ENCODE results near the gene MARCHF10.

DNA sequence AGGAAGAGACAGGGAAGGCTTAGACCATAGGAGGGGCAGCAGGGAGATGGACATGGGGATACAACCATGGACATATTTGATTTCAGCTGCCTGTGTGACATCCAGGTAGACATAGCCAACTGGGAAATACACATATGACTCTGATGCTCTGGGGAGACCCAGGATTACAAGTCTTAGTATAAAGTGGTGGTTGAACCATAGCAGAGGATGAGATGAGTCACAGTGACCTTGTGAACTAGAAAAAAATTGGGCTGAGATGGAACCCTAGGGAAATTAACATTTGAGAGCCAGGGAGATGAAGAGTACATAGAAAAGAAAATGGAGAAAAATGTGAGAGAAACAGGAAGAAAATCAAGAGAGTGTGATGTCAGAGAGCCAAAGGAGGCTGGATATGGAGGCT lies 10.2 kb downstream of the MARCHF10 start:
- TF ChIP-seq EP300 (IDR thresholded peaks at IDR 0.05), result no peak
- TF ChIP-seq, protein P1, sequence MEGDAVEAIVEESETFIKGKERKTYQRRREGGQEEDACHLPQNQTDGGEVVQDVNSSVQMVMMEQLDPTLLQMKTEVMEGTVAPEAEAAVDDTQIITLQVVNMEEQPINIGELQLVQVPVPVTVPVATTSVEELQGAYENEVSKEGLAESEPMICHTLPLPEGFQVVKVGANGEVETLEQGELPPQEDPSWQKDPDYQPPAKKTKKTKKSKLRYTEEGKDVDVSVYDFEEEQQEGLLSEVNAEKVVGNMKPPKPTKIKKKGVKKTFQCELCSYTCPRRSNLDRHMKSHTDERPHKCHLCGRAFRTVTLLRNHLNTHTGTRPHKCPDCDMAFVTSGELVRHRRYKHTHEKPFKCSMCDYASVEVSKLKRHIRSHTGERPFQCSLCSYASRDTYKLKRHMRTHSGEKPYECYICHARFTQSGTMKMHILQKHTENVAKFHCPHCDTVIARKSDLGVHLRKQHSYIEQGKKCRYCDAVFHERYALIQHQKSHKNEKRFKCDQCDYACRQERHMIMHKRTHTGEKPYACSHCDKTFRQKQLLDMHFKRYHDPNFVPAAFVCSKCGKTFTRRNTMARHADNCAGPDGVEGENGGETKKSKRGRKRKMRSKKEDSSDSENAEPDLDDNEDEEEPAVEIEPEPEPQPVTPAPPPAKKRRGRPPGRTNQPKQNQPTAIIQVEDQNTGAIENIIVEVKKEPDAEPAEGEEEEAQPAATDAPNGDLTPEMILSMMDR (IDR thresholded peaks at IDR 0.05), result no peak
- no peak for TF ChIP-seq POLR2A (IDR thresholded peaks at IDR 0.05; ENCODE audit: low read depth)
